HG03108 (cell line): ENCODE measurements around the gene IVNS1ABP.
"Not testable (repeated sequence)": the region's sequence is repeated elsewhere in the genome, so short reads cannot be mapped to it uniquely, and the experiment has no call there.

Experiments used
- ATAC-seq: cut with Tn5 transposase; IDR thresholded peaks from one replicate; pipeline ENCODE4 v1.9.1; 2021; ENCODE audit warnings: moderate library complexity; ENCODE audit not compliant: unreplicated experiment

IVNS1ABP gene

GRCh38 chr1:185337246-185337645, 20.2 kb upstream of the IVNS1ABP start:
- ATAC-seq: no peak

- ATAC-seq: no peak
Observed at GRCh38 chr1:185334182-185334581, 17.1 kb upstream of the IVNS1ABP start.

- ATAC-seq: no peak
Observed at GRCh38 chr1:185328255-185328654, 11.2 kb upstream of the IVNS1ABP start.

- no peak for ATAC-seq
Observed at GRCh38 chr1:185325413-185325812, 8.4 kb upstream of the IVNS1ABP start.

GRCh38 chr1:185324118-185324517, 7.1 kb upstream of the IVNS1ABP start:
- no peak for ATAC-seq

GRCh38 chr1:185322636-185323035, 5.6 kb upstream of the IVNS1ABP start:
- ATAC-seq: no peak

GRCh38 chr1:185321653-185322221, 4.7 kb upstream of the IVNS1ABP start:
- not testable (repeated sequence) for ATAC-seq

GRCh38 chr1:185321104-185321503, 4.1 kb upstream of the IVNS1ABP start:
- not testable (repeated sequence) for ATAC-seq

- ATAC-seq: no peak
Observed at GRCh38 chr1:185319139-185319475, 2.1 kb upstream of the IVNS1ABP start.

- ATAC-seq: no peak
Observed at GRCh38 chr1:185318431-185319138, 1.5 kb upstream of the IVNS1ABP start.

- peak; percentile 50 for ATAC-seq
Observed at GRCh38 chr1:185317886-185318310, 855 bp upstream of the IVNS1ABP start.

- ATAC-seq: peak; percentile 47
Observed at GRCh38 chr1:185316163-185317033, 645 bp downstream of the IVNS1ABP start.

- no peak for ATAC-seq
Observed at GRCh38 chr1:185315445-185316071, 1.5 kb downstream of the IVNS1ABP start.

GRCh38 chr1:185314411-185314810, 2.6 kb downstream of the IVNS1ABP start:
- no peak for ATAC-seq

- ATAC-seq: no peak
Observed at GRCh38 chr1:185312361-185313138, 4.5 kb downstream of the IVNS1ABP start.

- ATAC-seq: no peak
Observed at GRCh38 chr1:185311589-185312225, 5.3 kb downstream of the IVNS1ABP start.

GRCh38 chr1:185309566-185309965, 7.5 kb downstream of the IVNS1ABP start:
- ATAC-seq: no peak

GRCh38 chr1:185308126-185308525, 8.9 kb downstream of the IVNS1ABP start:
- ATAC-seq: no peak

- ATAC-seq: no peak
Observed at GRCh38 chr1:185305419-185305818, 11.6 kb downstream of the IVNS1ABP start.

GRCh38 chr1:185300152-185300551, 16.9 kb downstream of the IVNS1ABP start:
- no peak for ATAC-seq
